H9 (cell line): ENCODE results near the gene RASIP1. TPM values are rescaled to one million over a fixed set of nuclear protein-coding genes. Genes with fewer than 3 reads are reported as not detected.

ENCODE experiments used
- DNase-seq: peaks from one replicate; pipeline ENCODE4 v3.0.0-alpha.2; 2017
- H2AFZ ChIP-seq: one replicate; pipeline ENCODE4 v1.6.1; 2013; ENCODE audit warnings: mild to moderate bottlenecking, low read length, control low read depth, moderate library complexity
- H2AK5ac ChIP-seq: 2 replicates; pipeline ENCODE4 v1.6.1; 2013; ENCODE audit warnings: low read length, control low read depth, mixed read lengths; ENCODE audit not compliant: insufficient read length
- H2BK120ac ChIP-seq: one replicate; pipeline ENCODE4 v1.6.1; 2013; ENCODE audit warnings: low read depth, mild to moderate bottlenecking, low read length, control low read depth, inconsistent platforms; ENCODE audit not compliant: poor library complexity, severe bottlenecking
- H2BK12ac ChIP-seq: 2 replicates; pipeline ENCODE4 v1.6.1; 2013; ENCODE audit warnings: low read length, control low read depth, mixed read lengths, low read depth; ENCODE audit not compliant: insufficient read length
- H2BK15ac ChIP-seq: 2 replicates; pipeline ENCODE4 v1.6.1; 2013; ENCODE audit warnings: low read depth, low read length, control low read depth
- H2BK20ac ChIP-seq: one replicate; pipeline ENCODE4 v1.6.1; 2013; ENCODE audit warnings: low read depth, mild to moderate bottlenecking, low read length, control low read depth, inconsistent platforms; ENCODE audit not compliant: poor library complexity, severe bottlenecking
- H2BK5ac ChIP-seq: 2 replicates; pipeline ENCODE4 v1.6.1; 2013; ENCODE audit warnings: low read length, control low read depth, mixed read lengths; ENCODE audit not compliant: insufficient read length
- H3K14ac ChIP-seq: 2 replicates; pipeline ENCODE4 v1.6.1; 2013; ENCODE audit warnings: low read length, control low read depth; ENCODE audit not compliant: insufficient read depth
- H3K18ac ChIP-seq: 2 replicates; pipeline ENCODE4 v1.6.1; 2013; ENCODE audit warnings: low read depth, mild to moderate bottlenecking, mixed read lengths, low read length, control low read depth; ENCODE audit not compliant: insufficient read length
- H3K23ac ChIP-seq: 2 replicates; pipeline ENCODE4 v1.6.1; 2013; ENCODE audit warnings: low read length, control low read depth, mixed read lengths, low read depth; ENCODE audit not compliant: insufficient read length
- H3K23me2 ChIP-seq: 2 replicates; pipeline ENCODE4 v1.6.1; 2013; ENCODE audit warnings: low read depth, mild to moderate bottlenecking, mixed read lengths, low read length, control low read depth; ENCODE audit not compliant: insufficient read length, poor library complexity, severe bottlenecking
- H3K27ac ChIP-seq: 2 replicates; pipeline ENCODE4 v1.5.1; 2013; ENCODE audit warnings: low read length, control low read depth, mixed read lengths, low read depth; ENCODE audit not compliant: insufficient read length
- H3K27me3 ChIP-seq: 2 replicates; pipeline ENCODE4 v1.6.1; 2013; ENCODE audit warnings: low read length, control low read depth, inconsistent platforms; ENCODE audit not compliant: insufficient read depth
- H3K4ac ChIP-seq: 2 replicates; pipeline ENCODE4 v1.6.1; 2013; ENCODE audit warnings: low read depth, mild to moderate bottlenecking, control low read depth, inconsistent platforms, low read length, moderate library complexity
- H3K4me1 ChIP-seq: 2 replicates; pipeline ENCODE4 v1.6.1; 2013; ENCODE audit warnings: low read length, control low read depth, inconsistent platforms; ENCODE audit not compliant: insufficient read depth
- H3K4me2 ChIP-seq: 2 replicates; pipeline ENCODE4 v1.6.1; 2013; ENCODE audit warnings: low read length, control low read depth, mixed read lengths; ENCODE audit not compliant: insufficient read length, insufficient read depth
- H3K56ac ChIP-seq: 2 replicates; pipeline ENCODE4 v1.6.1; 2013; ENCODE audit warnings: low read depth, mild to moderate bottlenecking, mixed read lengths, low read length, control low read depth; ENCODE audit not compliant: insufficient read length
- H3K79me1 ChIP-seq: 2 replicates; pipeline ENCODE4 v1.6.1; 2013; ENCODE audit warnings: low read depth, mild to moderate bottlenecking, moderate library complexity, low read length, control low read depth, inconsistent platforms; ENCODE audit not compliant: insufficient read depth, poor library complexity, severe bottlenecking
- H3K79me2 ChIP-seq: 2 replicates; pipeline ENCODE4 v1.6.1; 2013; ENCODE audit warnings: low read length, control low read depth, inconsistent platforms; ENCODE audit not compliant: insufficient read depth
- H3K9ac ChIP-seq: 2 replicates; pipeline ENCODE4 v1.6.1; 2013; ENCODE audit warnings: low read length, control low read depth, mixed read lengths; ENCODE audit not compliant: insufficient read length; ENCODE audit errors: extremely low read depth
- H3K9me3 ChIP-seq: one replicate; pipeline ENCODE4 v1.6.1; 2013; ENCODE audit warnings: low read depth, low read length, inconsistent platforms; ENCODE audit not compliant: control insufficient read depth
- H3T11ph ChIP-seq: one replicate; pipeline ENCODE4 v1.6.1; 2013; ENCODE audit warnings: mild to moderate bottlenecking, low read length, control low read depth, inconsistent platforms
- H4K20me1 ChIP-seq: one replicate; pipeline ENCODE4 v1.6.1; 2013; ENCODE audit not compliant: control insufficient read depth, insufficient read length, insufficient read depth
- H4K5ac ChIP-seq: 2 replicates; pipeline ENCODE4 v1.6.1; 2013; ENCODE audit warnings: low read depth, mild to moderate bottlenecking, mixed read lengths, low read length, control low read depth; ENCODE audit not compliant: insufficient read length
- H4K8ac ChIP-seq: replicated peaks from 2 replicates; pipeline ENCODE4 v1.6.1; 2013; ENCODE audit warnings: low read length, control low read depth, mixed read lengths, low read depth; ENCODE audit not compliant: insufficient read length
- H4K91ac ChIP-seq: 2 replicates; pipeline ENCODE4 v1.6.1; 2013; ENCODE audit warnings: low read depth, mild to moderate bottlenecking, moderate library complexity, mixed read lengths, low read length, control low read depth; ENCODE audit not compliant: insufficient read length
- H3K27ac Mint-ChIP-seq, 3 experiments: 2 replicates in 2 of 3; 3 replicates in 1 of 3; pipeline ENCODE4 v1.8.0; 2020 to 2021; ENCODE audit warnings: mixed read lengths in 3 of 3, mild to moderate bottlenecking in 1 of 3, moderate library complexity in 1 of 3
- H3K27me3 Mint-ChIP-seq: 2 replicates; pipeline ENCODE4 v1.8.0; 2021; ENCODE audit warnings: low read depth, mild to moderate bottlenecking, moderate library complexity, mixed read lengths
- H3K36me3 Mint-ChIP-seq, 3 experiments: 2 replicates in 2 of 3; 3 replicates in 1 of 3; pipeline ENCODE4 v1.8.0; 2020 to 2021; ENCODE audit warnings: low read depth in 3 of 3, mixed read lengths in 3 of 3; ENCODE audit not compliant: insufficient read depth in 1 of 3
- H3K4me1 Mint-ChIP-seq, 2 experiments: 2 replicates each; pipeline ENCODE4 v1.8.0; 2020; ENCODE audit warnings: mixed read lengths in 2 of 2
- H3K4me3 Mint-ChIP-seq, 2 experiments: 2 replicates in 1 of 2; 3 replicates in 1 of 2; pipeline ENCODE4 v1.8.0; 2020 to 2021; ENCODE audit warnings: mild to moderate bottlenecking in 2 of 2, mixed read lengths in 2 of 2, moderate library complexity in 1 of 2
- H3K9me3 Mint-ChIP-seq, 2 experiments: 2 replicates in 1 of 2; 3 replicates in 1 of 2; pipeline ENCODE4 v1.8.0; 2020; ENCODE audit warnings: mild to moderate bottlenecking in 2 of 2, mixed read lengths in 2 of 2, moderate library complexity in 1 of 2
- WGBS: extraction: QIAGEN DNeasy Blood & Tissue Kit; methylation state at CpG from one replicate; pipeline ENCODE4 v1.1.7; 2013; ENCODE audit warnings: missing lambda C conversion rate, low lambda C conversion rate, mixed read lengths; ENCODE audit not compliant: insufficient read length; ENCODE audit errors: extremely low coverage; 5-methylcytosine and 5-hydroxymethylcytosine counted together
- total RNA-seq: library from RNA; stranded (reverse); gene quantifications from 2 replicates; pipeline ENCODE4 v1.2.1, GENCODE V29; 2021
- TF ChIP-seq, protein P1 (sequence below): fragments of 200-600 bp; sonication (generic); conservative IDR thresholded peaks from 3 replicates; pipeline ENCODE4 v1.8.0; 2021; ENCODE audit warnings: antibody characterized with exemption, mild to moderate bottlenecking

Gene RASIP1
- total RNA-seq, 1 experiment from 2014 or later, result 2.4 TPM

DNA sequence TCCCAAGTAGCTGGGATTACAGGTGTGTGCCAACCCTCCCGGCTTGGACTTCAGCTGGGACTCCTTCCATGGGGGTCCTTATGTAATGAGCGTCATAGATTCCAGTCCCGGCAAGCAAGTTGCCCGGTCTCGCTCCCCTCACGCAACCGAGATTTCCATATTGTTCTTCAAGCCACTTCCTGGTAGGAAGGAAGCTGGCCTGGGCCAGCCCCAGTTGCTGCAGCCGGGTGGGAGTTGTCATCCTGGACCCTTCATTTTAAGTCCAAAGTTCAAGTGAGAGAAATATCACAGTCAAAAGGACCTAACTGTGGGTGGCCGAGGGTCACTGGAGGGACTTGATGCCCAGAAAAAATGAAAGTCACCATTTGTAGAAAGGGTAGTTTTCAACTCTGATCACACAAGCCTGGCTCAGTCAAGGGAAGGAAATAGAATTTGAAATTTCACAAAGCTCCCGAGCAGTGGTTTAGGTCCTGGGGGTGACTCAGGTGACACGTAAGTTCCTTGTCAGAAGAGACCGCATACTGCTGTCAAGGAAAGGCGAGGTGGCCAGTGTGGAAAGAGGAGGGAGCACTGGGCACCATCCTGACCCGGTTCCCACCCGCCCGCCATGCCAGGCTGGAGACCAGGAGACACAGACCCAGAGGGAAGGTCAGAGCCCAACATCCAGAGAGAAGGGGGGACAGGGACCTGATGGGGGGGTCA, 20.2 kb upstream of the RASIP1 start:
- H2BK15ac ChIP-seq, result no peak overlapping the region
- no peak overlapping the region for H3K27ac ChIP-seq
- no peak overlapping the region for H3K23ac ChIP-seq
- no peak overlapping the region for H3K9ac ChIP-seq
- TF ChIP-seq, protein P1, sequence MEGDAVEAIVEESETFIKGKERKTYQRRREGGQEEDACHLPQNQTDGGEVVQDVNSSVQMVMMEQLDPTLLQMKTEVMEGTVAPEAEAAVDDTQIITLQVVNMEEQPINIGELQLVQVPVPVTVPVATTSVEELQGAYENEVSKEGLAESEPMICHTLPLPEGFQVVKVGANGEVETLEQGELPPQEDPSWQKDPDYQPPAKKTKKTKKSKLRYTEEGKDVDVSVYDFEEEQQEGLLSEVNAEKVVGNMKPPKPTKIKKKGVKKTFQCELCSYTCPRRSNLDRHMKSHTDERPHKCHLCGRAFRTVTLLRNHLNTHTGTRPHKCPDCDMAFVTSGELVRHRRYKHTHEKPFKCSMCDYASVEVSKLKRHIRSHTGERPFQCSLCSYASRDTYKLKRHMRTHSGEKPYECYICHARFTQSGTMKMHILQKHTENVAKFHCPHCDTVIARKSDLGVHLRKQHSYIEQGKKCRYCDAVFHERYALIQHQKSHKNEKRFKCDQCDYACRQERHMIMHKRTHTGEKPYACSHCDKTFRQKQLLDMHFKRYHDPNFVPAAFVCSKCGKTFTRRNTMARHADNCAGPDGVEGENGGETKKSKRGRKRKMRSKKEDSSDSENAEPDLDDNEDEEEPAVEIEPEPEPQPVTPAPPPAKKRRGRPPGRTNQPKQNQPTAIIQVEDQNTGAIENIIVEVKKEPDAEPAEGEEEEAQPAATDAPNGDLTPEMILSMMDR, result no peak
- Mint-ChIP-seq H3K4me3 (peak overlapping the region in 1 of 2 experiments; percentile 53; a peak in 2 of 5 replicates), H3K9me3 (no peaks in the 10 kb centered on the region), H3K36me3 (no peaks in the 10 kb centered on the region), H3K27me3 (peaks cover 37% of the 10 kb centered on the region), H3K4me1 (peaks cover 7 to 18% of the 10 kb centered on the region in 2 experiments), H3K27ac (no peak overlapping the region; a peak in 1 of 7 replicates)
- no peak overlapping the region for H4K8ac ChIP-seq
- H3K27me3 ChIP-seq, result no peaks in the 10 kb centered on the region
- H3K4me2 ChIP-seq, result no peak overlapping the region
- H3K79me1 ChIP-seq, result no peaks in the 10 kb centered on the region
- H3K23me2 ChIP-seq, result no peaks in the 10 kb centered on the region
- H3K9me3 ChIP-seq, result no peaks in the 10 kb centered on the region
- no peak overlapping the region for H3K18ac ChIP-seq
- DNase-seq, result no peak
- H2BK12ac ChIP-seq, result no peak overlapping the region
- H3K14ac ChIP-seq, result no peak overlapping the region
- no peak overlapping the region for H3T11ph ChIP-seq
- no peak overlapping the region for H3K4ac ChIP-seq
- no peaks in the 10 kb centered on the region for H3K79me2 ChIP-seq
- no peak overlapping the region for H3K56ac ChIP-seq
- no peak overlapping the region for H4K5ac ChIP-seq
- H3K4me1 ChIP-seq, result 0 out of 2 replicates have a peak, but pooled peaks cover 3% of the 10 kb centered on the region
- no peak overlapping the region for H2BK5ac ChIP-seq
- no peak overlapping the region for H2BK20ac ChIP-seq
- H2AK5ac ChIP-seq, result no peak overlapping the region
- no peaks in the 10 kb centered on the region for H4K20me1 ChIP-seq
- no peak overlapping the region for H2AFZ ChIP-seq
- H4K91ac ChIP-seq, result no peak overlapping the region
- no CpG with 5 or more reads among the region's 16 CpGs for WGBS
- no peak overlapping the region for H2BK120ac ChIP-seq
